Right lobe of liver (tissue), 6 donors: ENCODE data around the gene FAM163A. TPM values are rescaled to one million over a fixed set of nuclear protein-coding genes. Genes with fewer than 3 reads are reported as not detected.

Experiments used
- ATAC-seq, 4 donors: fragments of 200-7000 bp; cut with Tn5 transposase; one replicate each; pipeline ENCODE4 v1.9.1; 2020; ENCODE audit warnings: mild to moderate bottlenecking in 4 of 4, moderate library complexity in 4 of 4
- DNase-seq, 3 donors: peaks; one replicate each; pipeline ENCODE4 v3.0.0-alpha.2; 2020
- H3K27ac ChIP-seq, 3 donors: fragments of 200-600 bp; one replicate each; pipeline ENCODE4 v1.8.0; 2022
- H3K27me3 ChIP-seq, 2 donors: fragments of 200-600 bp; one replicate each; pipeline ENCODE4 v1.8.0; 2022
- H3K36me3 ChIP-seq, 4 donors: fragments of 200-600 bp; sonication (generic) in 1 of 4; one replicate each; pipeline versions ENCODE4 v1.5.1 to v1.8.0; 2017 to 2022; ENCODE audit warnings: control low read depth in 1 of 4
- H3K4me1 ChIP-seq, 4 donors: fragments of 200-600 bp; sonication (generic) in 1 of 4; one replicate each; pipeline versions ENCODE4 v1.5.1 to v1.8.0; 2017 to 2022; ENCODE audit warnings: control low read depth in 1 of 4
- H3K4me3 ChIP-seq, 3 donors: fragments of 200-600 bp; one replicate each; pipeline ENCODE4 v1.8.0; 2022
- H3K9me3 ChIP-seq, 4 donors: fragments of 200-600 bp; sonication (generic) in 1 of 4; one replicate each; pipeline versions ENCODE4 v1.5.1 to v1.8.0; 2017 to 2022; ENCODE audit warnings: control low read depth in 1 of 4
- POLR2A ChIP-seq: fragments of 450-650 bp; IDR thresholded peaks from one replicate; pipeline ENCODE4 v1.6.1; 2017; ENCODE audit warnings: antibody characterized with exemption, mild to moderate bottlenecking
- WGBS: methylation state at CpG from one replicate; pipeline ENCODE4 v1.1.6; 2018; ENCODE audit warnings: low coverage, low lambda C conversion rate; ENCODE audit not compliant: insufficient coverage; ENCODE audit errors: missing lambda C conversion rate; 5-methylcytosine and 5-hydroxymethylcytosine counted together
- intact Hi-C, 2 donors: fragments of 100-400 bp; cut with DNase I; formaldehyde crosslinking; loops; one replicate each; pipeline versions ENCODE4 v1.11.2 to v1.14.1; 2022
- total RNA-seq, 6 experiments: library from RNA; depleted of rRNA in 2 of 6; stranded (reverse); fragments of >200 nt in 2 of 6; fragmentation: NEBNext Ultra II Directional in 3 of 6; extraction: Animal tissue kit (Norgen Biotek cat#: 25700) in 3 of 6; gene quantifications; one replicate each; pipeline versions ENCODE4 v1.1.0 to v1.2.4, GENCODE V29; 2016 to 2023
- TF ChIP-seq, protein P1 (sequence below), 4 donors: fragments of 200-600 bp in 3 of 4; fragments of 450-650 bp in 1 of 4; IDR thresholded peaks; one replicate each; pipeline versions ENCODE4 v1.5.1 to v1.8.0; 2016 to 2022; ENCODE audit warnings: antibody characterized with exemption in 4 of 4, mild to moderate bottlenecking in 2 of 4
- donor health status: DM: no; HTN: yes; CAD: no.
- donor health status: DM: no; HTN: no; CAD: no.
- donor health status: DM: no; HTN: no; CAD: no.
- donor health status: DM: no; HTN: yes; CAD: no.
- donor health status: DM: no; HTN: yes; CAD: no.

Gene FAM163A
- total RNA-seq, 6 experiments from 2014 or later: 0.07 to 0.12 (median 0.12) TPM; not detected in 3

DNA sequence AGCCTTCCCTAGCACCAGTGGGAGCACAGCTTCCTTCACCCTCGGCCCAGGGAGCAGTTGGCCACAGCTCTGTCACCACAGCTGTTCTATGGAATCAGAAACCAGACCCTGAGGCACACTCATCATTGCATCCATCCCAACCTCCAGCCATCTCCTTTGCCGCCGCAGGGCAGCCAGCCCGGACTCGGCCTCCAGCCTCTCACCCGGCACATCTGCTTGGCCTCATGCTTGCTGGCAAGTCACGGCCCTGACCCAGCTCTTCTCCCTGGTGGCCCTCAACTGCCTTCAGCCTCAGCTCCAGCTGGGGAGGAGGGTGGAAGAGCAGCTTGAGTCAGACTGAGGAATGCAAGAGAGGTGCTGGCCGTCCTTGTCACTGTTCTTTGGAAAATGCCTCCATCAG is 74.7 kb downstream of the FAM163A start:
- intact Hi-C loops: loop anchor here in 1 of 2 donors (5.0 kb wide), 1 partner anchor 110 kb away; no protein-coding TSS in a partner anchor
- 84% methylated on average over 3 of the region's 8 CpGs for WGBS
- no peak overlapping the region for H3K4me3 ChIP-seq
- no peaks in the 10 kb centered on the region for H3K36me3 ChIP-seq
- H3K9me3 ChIP-seq: no peaks in the 10 kb centered on the region
- no peaks in the 10 kb centered on the region for H3K27me3 ChIP-seq
- peaks cover 0 to 11% (median 0%) of the 10 kb centered on the region in 4 donors for H3K4me1 ChIP-seq
- no peak for TF ChIP-seq POLR2A
- TF ChIP-seq, protein P1, sequence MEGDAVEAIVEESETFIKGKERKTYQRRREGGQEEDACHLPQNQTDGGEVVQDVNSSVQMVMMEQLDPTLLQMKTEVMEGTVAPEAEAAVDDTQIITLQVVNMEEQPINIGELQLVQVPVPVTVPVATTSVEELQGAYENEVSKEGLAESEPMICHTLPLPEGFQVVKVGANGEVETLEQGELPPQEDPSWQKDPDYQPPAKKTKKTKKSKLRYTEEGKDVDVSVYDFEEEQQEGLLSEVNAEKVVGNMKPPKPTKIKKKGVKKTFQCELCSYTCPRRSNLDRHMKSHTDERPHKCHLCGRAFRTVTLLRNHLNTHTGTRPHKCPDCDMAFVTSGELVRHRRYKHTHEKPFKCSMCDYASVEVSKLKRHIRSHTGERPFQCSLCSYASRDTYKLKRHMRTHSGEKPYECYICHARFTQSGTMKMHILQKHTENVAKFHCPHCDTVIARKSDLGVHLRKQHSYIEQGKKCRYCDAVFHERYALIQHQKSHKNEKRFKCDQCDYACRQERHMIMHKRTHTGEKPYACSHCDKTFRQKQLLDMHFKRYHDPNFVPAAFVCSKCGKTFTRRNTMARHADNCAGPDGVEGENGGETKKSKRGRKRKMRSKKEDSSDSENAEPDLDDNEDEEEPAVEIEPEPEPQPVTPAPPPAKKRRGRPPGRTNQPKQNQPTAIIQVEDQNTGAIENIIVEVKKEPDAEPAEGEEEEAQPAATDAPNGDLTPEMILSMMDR (IDR thresholded peaks at IDR 0.05): no peak
- no peak overlapping the region for H3K27ac ChIP-seq
- ATAC-seq (no peak), DNase-seq (no peak)

DNA sequence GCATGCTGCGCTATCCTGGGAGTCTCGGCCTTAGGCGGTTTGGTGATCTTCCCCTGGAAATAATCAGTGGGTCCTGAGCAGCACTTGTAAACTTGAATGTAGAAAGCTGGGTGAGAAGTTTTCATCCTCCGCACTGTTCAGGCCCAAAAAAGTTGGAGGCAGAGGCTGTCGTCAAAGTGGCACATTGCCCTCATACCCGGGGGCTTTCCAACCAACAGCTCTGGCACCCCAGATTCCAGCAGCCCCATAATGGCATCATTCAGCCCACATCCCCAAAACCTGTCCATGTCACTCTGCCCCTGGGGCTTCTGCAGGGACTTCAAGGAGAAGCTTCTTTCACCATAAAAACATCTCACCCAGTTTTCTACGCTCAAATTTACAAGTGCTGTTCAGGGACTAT is 75.2 kb downstream of the FAM163A start:
- TF ChIP-seq, protein P1 (IDR thresholded peaks at IDR 0.05): no peak
- TF ChIP-seq POLR2A: no peak
- Histone ChIP-seq H3K4me3 (no peak overlapping the region), H3K27me3 (no peaks in the 10 kb centered on the region), H3K36me3 (no peaks in the 10 kb centered on the region), H3K9me3 (no peaks in the 10 kb centered on the region), H3K27ac (no peak overlapping the region), H3K4me1 (peaks cover 0 to 11% (median 0%) of the 10 kb centered on the region in 4 donors)
- WGBS: 83% methylated on average over 2 of the region's 7 CpGs
- DNase-seq (no peak), ATAC-seq (no peak)
- intact Hi-C loops: loop anchor here in 1 of 2 donors (5.0 kb wide), 1 partner anchor 111 kb away; no protein-coding TSS in a partner anchor

DNA sequence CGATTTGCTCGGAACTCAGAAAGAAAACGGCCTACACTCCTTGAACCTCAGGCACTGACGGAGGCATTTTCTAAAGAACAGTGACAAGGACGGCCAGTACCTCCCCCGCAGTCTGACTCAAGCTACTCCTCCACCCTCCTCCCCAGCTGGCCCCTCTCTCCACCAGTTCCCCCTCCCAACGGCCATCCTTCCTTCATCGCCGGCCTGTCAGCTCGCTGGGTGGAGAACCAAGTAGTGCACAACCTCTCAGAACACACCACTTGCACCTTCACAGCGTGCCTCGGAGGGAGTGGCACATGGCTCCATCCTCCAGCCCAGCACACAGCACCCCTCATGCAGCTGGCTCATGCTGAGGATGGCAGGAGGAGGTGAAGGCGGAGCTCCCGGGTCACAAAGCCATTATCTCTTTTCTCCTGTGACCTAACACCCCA is 75.7 kb downstream of the FAM163A start:
- intact Hi-C loops: loop anchor here in 1 of 2 donors (5.0 kb wide), 1 partner anchor 111 kb away; no protein-coding TSS in a partner anchor
- Histone ChIP-seq H3K4me3 (no peak overlapping the region), H3K36me3 (no peaks in the 10 kb centered on the region), H3K4me1 (peaks cover 0 to 11% (median 0%) of the 10 kb centered on the region in 4 donors), H3K9me3 (no peaks in the 10 kb centered on the region), H3K27ac (no peak overlapping the region), H3K27me3 (no peaks in the 10 kb centered on the region)
- DNase-seq (no peak), ATAC-seq (no peak)
- WGBS: 37% methylated on average over 9 of the region's 14 CpGs
- TF ChIP-seq, protein P1 (IDR thresholded peaks at IDR 0.05): no peak
- no peak for TF ChIP-seq POLR2A

DNA sequence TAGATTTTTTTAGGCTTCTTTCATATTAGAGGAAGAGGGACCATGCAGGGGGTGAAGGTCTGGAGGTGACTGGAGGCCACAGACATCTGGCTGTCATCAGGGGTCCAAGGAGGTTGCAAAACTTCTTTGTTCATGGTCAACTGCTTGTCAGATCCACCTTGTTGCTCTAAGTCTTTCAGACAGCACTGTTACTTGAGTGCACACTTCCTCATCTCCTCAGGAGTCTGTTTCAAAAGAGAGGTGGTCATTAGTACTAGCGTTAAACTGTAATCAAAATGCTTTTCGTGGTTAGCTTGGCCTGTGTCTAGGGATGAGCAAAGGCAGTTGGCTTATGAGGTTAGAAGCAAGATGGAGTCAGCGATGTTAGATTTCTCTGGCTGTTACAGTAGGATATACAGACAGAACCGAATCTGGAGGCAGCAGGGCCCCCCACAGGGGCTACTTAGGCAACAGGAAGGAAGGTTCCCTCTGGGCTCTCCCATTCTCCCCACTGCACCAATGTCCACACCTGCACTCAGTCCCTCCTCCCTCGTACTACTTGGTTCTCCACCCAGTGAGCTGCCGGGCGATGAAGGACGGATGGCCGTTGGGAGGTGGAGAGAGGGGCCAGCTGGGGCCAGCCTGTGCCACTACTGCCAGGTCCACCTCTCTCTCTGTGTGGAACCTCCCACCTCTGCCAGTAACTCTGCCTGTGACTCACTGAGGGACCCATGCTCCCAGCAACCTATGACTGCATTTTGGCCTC is 77.3 kb downstream of the FAM163A start:
- WGBS: 46% methylated on average over 3 of the region's 9 CpGs
- intact Hi-C loops: no loop called here
- DNase-seq: peak in 1 of 3 donors; percentile 23

More for the DNA sequence above, 77.3 kb downstream of the FAM163A start:
- TF ChIP-seq POLR2A: no peak
- TF ChIP-seq, protein P1 (IDR thresholded peaks at IDR 0.05): no peak
- Histone ChIP-seq H3K9me3 (no peaks in the 10 kb centered on the region), H3K27me3 (no peaks in the 10 kb centered on the region), H3K27ac (no peak overlapping the region), H3K4me3 (no peak overlapping the region), H3K4me1 (peaks cover 0 to 2% (median 0%) of the 10 kb centered on the region in 4 donors), H3K36me3 (no peaks in the 10 kb centered on the region)
- no peak for ATAC-seq
